GM12875 (cell line): ENCODE results near the gene PLIN1.

ENCODE experiments used
- H3K4me3 ChIP-seq: one replicate; pipeline ENCODE4 v1.5.1; 2011; ENCODE audit warnings: low read depth, low read length, control low read depth
- CTCF ChIP-seq: IDR thresholded peaks from 2 replicates; pipeline ENCODE4 v1.5.1; 2011; ENCODE audit warnings: low read depth, mild to moderate bottlenecking, control low read depth, inconsistent platforms, low read length, moderate library complexity, borderline replicate concordance; ENCODE audit not compliant: insufficient read depth

Gene PLIN1

GRCh38 chr15:89672221-89673164, 6.7 kb downstream of the PLIN1 start:
- no peak for TF ChIP-seq CTCF
- no peak overlapping the region for H3K4me3 ChIP-seq

- TF ChIP-seq CTCF: no peak
- no peak overlapping the region for H3K4me3 ChIP-seq
These were observed 7.5 kb downstream of the PLIN1 start for GRCh38 chr15:89671687-89672086.

- no peak overlapping the region for H3K4me3 ChIP-seq
- TF ChIP-seq CTCF: no peak
These were observed 8.1 kb downstream of the PLIN1 start for GRCh38 chr15:89670971-89671560.

GRCh38 chr15:89669941-89670340, 9.2 kb downstream of the PLIN1 start:
- no peak overlapping the region for H3K4me3 ChIP-seq
- TF ChIP-seq CTCF: no peak

GRCh38 chr15:89669309-89669865, 9.8 kb downstream of the PLIN1 start:
- H3K4me3 ChIP-seq: no peak overlapping the region
- no peak for TF ChIP-seq CTCF

- no peak for TF ChIP-seq CTCF
- H3K4me3 ChIP-seq: no peak overlapping the region
These were observed 11.0 kb downstream of the PLIN1 start for GRCh38 chr15:89668171-89668570.

- TF ChIP-seq CTCF: no peak
These were observed 11.5 kb downstream of the PLIN1 start for GRCh38 chr15:89667706-89667960.

More at GRCh38 chr15:89667706-89667960, 11.5 kb downstream of the PLIN1 start:
- no peak overlapping the region for H3K4me3 ChIP-seq
